Liver (tissue), 3 donors: ENCODE data around the gene GLIS1.

Experiments
- JUND ChIP-seq, 2 donors: IDR thresholded peaks; 2 replicates each; pipeline ENCODE4 v1.6.1; 2016; ENCODE audit warnings: antibody characterized with exemption in 2 of 2
- RAD21 ChIP-seq, 2 donors: IDR thresholded peaks; 2 replicates each; pipeline ENCODE4 v1.6.1; 2016; ENCODE audit warnings: antibody characterized with exemption in 2 of 2, mild to moderate bottlenecking in 2 of 2
- TAF1 ChIP-seq: conservative IDR thresholded peaks from 2 replicates; pipeline ENCODE4 v1.6.1; 2016; ENCODE audit warnings: antibody characterized with exemption, mild to moderate bottlenecking
- YY1 ChIP-seq: IDR thresholded peaks from 2 replicates; pipeline ENCODE4 v1.6.1; 2016; ENCODE audit warnings: antibody characterized with exemption, mild to moderate bottlenecking
- TF ChIP-seq, protein P1 (sequence below): fragments of 150-350 bp; IDR thresholded peaks from 2 replicates; pipeline ENCODE4 v1.5.1; 2017; ENCODE audit warnings: improper control_type of control experiment, low read depth, low read length; ENCODE audit not compliant: missing input control
- donor health status: healthy.
- donor health status: healthy.

DNA sequence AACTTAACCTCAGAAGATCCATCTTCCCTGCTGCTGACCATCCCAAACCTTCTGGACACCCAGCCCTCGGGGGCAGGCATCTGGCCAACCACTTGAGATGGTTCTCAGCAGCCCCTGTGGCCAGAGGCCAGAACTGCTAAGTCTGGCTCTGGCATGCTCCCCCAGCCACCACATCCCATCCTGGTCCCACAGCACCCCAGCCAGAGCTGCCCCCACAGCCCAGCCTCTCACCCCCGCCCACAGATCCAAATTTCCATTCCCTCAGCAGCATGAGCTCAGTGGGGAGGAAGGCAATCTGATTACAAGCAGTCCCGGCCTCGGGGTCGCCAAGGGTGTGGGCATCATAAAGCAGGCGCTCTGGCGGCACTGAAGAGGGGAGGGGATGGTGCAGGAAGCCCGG lies 45.6 kb downstream of the GLIS1 start:
- TF ChIP-seq, protein P1, sequence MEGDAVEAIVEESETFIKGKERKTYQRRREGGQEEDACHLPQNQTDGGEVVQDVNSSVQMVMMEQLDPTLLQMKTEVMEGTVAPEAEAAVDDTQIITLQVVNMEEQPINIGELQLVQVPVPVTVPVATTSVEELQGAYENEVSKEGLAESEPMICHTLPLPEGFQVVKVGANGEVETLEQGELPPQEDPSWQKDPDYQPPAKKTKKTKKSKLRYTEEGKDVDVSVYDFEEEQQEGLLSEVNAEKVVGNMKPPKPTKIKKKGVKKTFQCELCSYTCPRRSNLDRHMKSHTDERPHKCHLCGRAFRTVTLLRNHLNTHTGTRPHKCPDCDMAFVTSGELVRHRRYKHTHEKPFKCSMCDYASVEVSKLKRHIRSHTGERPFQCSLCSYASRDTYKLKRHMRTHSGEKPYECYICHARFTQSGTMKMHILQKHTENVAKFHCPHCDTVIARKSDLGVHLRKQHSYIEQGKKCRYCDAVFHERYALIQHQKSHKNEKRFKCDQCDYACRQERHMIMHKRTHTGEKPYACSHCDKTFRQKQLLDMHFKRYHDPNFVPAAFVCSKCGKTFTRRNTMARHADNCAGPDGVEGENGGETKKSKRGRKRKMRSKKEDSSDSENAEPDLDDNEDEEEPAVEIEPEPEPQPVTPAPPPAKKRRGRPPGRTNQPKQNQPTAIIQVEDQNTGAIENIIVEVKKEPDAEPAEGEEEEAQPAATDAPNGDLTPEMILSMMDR: no peak
- no peak for TF ChIP-seq RAD21 (IDR thresholded peaks at IDR 0.05)
- no peak for TF ChIP-seq TAF1
- TF ChIP-seq JUND (IDR thresholded peaks at IDR 0.05): no peak
- no peak for TF ChIP-seq YY1
